ENCODE measurements around the gene EHMT1. TPM values are rescaled to one million over a fixed set of nuclear protein-coding genes. Genes with fewer than 3 reads are reported as not detected.

Gene EHMT1
- total and polyA plus RNA-seq, 10 of the 15 experiments (the other 5 are each of a cell fraction or from before 2014, with no cell fraction given), result 2.9 to 100 (median 48.1) TPM

GRCh38 chr9:137761032-137761431 is 142.2 kb downstream of the EHMT1 start (continued):
- no peak for TF ChIP-seq CEBPB (IDR thresholded peaks at IDR 0.05; ENCODE audit: borderline replicate concordance in 1 of 2, low read depth in 2 of 2, low read length in 2 of 2)
- peak; percentile 63; the same call in 1 of the 2 replicates for TF ChIP-seq BCL11A (IDR thresholded peaks at IDR 0.05; ENCODE audit: low read depth, low read length)
- TF ChIP-seq, protein P1, sequence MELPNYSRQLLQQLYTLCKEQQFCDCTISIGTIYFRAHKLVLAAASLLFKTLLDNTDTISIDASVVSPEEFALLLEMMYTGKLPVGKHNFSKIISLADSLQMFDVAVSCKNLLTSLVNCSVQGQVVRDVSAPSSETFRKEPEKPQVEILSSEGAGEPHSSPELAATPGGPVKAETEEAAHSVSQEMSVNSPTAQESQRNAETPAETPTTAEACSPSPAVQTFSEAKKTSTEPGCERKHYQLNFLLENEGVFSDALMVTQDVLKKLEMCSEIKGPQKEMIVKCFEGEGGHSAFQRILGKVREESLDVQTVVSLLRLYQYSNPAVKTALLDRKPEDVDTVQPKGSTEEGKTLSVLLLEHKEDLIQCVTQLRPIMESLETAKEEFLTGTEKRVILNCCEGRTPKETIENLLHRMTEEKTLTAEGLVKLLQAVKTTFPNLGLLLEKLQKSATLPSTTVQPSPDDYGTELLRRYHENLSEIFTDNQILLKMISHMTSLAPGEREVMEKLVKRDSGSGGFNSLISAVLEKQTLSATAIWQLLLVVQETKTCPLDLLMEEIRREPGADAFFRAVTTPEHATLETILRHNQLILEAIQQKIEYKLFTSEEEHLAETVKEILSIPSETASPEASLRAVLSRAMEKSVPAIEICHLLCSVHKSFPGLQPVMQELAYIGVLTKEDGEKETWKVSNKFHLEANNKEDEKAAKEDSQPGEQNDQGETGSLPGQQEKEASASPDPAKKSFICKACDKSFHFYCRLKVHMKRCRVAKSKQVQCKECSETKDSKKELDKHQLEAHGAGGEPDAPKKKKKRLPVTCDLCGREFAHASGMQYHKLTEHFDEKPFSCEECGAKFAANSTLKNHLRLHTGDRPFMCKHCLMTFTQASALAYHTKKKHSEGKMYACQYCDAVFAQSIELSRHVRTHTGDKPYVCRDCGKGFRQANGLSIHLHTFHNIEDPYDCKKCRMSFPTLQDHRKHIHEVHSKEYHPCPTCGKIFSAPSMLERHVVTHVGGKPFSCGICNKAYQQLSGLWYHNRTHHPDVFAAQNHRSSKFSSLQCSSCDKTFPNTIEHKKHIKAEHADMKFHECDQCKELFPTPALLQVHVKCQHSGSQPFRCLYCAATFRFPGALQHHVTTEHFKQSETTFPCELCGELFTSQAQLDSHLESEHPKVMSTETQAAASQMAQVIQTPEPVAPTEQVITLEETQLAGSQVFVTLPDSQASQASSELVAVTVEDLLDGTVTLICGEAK (IDR thresholded peaks at IDR 0.05; ENCODE audit: borderline replicate concordance), result peak; percentile 52; the same call in 1 of the 2 replicates
- 0 out of 2 replicates have a peak, but pooled peaks have one; percentile 23 for TF ChIP-seq ESRRA (IDR thresholded peaks at IDR 0.05; ENCODE audit: low read length)
- TF ChIP-seq REST (IDR thresholded peaks at IDR 0.05; ENCODE audit: low read depth, low read length), result no peak
- TF ChIP-seq CREB1 (IDR thresholded peaks at IDR 0.05; ENCODE audit: low read depth), result peak; percentile 85
- TF ChIP-seq KLF5 (IDR thresholded peaks at IDR 0.05; ENCODE audit: partially characterized antibody), result peak; percentile 52
- peak; percentile 23 for TF ChIP-seq SP1 (IDR thresholded peaks at IDR 0.05; ENCODE audit: low read depth, low read length)
- TF ChIP-seq, protein P2, sequence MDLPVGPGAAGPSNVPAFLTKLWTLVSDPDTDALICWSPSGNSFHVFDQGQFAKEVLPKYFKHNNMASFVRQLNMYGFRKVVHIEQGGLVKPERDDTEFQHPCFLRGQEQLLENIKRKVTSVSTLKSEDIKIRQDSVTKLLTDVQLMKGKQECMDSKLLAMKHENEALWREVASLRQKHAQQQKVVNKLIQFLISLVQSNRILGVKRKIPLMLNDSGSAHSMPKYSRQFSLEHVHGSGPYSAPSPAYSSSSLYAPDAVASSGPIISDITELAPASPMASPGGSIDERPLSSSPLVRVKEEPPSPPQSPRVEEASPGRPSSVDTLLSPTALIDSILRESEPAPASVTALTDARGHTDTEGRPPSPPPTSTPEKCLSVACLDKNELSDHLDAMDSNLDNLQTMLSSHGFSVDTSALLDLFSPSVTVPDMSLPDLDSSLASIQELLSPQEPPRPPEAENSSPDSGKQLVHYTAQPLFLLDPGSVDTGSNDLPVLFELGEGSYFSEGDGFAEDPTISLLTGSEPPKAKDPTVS (IDR thresholded peaks at IDR 0.05; ENCODE audit: low read depth, low read length), result no peak
- TF ChIP-seq ZNF687 (IDR thresholded peaks at IDR 0.05), result peak; percentile 97
- TF ChIP-seq POU2F2 (IDR thresholded peaks at IDR 0.05; ENCODE audit: borderline replicate concordance, low read depth, low read length), result peak; percentile 50; the same call in 1 of the 3 replicates
- no peak for TF ChIP-seq SRF (IDR thresholded peaks at IDR 0.05; ENCODE audit: low read depth in 2 of 2, low read length in 2 of 2)
- TF ChIP-seq IKZF2 (IDR thresholded peaks at IDR 0.05), result peak; percentile 77 to 85
- TF ChIP-seq CREM (IDR thresholded peaks at IDR 0.05; ENCODE audit: low read depth), result peak; percentile 92
- TF ChIP-seq TCF12 (IDR thresholded peaks at IDR 0.05; ENCODE audit: low read depth, low read length), result 0 out of 2 replicates have a peak, but pooled peaks have one; percentile 30
- 0 out of 2 replicates have a peak, but pooled peaks have one; percentile 48 for TF ChIP-seq STAT3 (IDR thresholded peaks at IDR 0.05; ENCODE audit: low read depth, low read length)
- no peak for TF ChIP-seq SUPT20H (IDR thresholded peaks at IDR 0.05; ENCODE audit: borderline replicate concordance, control insufficient read depth, low read depth, low read length)
- peak; percentile 86 for TF ChIP-seq IKZF1 (conservative IDR thresholded peaks at IDR 0.05)

Data from GM12878 (cell line).